OCI-LY3 (cell line): ENCODE results near the gene TRDN.

Experiments
- CTCF ChIP-seq: fragments of 200-600, 300-600 bp; sonication (generic); IDR thresholded peaks from 2 replicates; pipeline ENCODE4 v1.5.1; 2014; ENCODE audit warnings: antibody characterized with exemption, low read length, low read depth
- EZH2phosphoT487 ChIP-seq: fragments of 200-600 bp; shearing (Covaris generic); IDR thresholded peaks from 2 replicates; pipeline ENCODE4 v1.6.1; 2018; ENCODE audit warnings: antibody characterized with exemption, mixed run types, low read depth

- TF ChIP-seq EZH2phosphoT487, result no peak
- no peak for TF ChIP-seq CTCF
These were observed 61.6 kb downstream of the TRDN start for GRCh38 chr6:123575188-123575587.
